RWPE1 (cell line): ENCODE results near the gene NAIF1.
"Not testable (repeated sequence)": the region's sequence is repeated elsewhere in the genome, so short reads cannot be mapped to it uniquely, and the experiment has no call there.

Experiments used
- CTCF ChIA-PET: fragments of 350-600 bp; sonication (Branson Sonifier 250); formaldehyde crosslinking; extraction: SDS; loops from one replicate; lab custom pipeline; 2021; lab: Yijun Ruan, JAX
- POLR2A ChIA-PET: fragments of 400-600 bp; formaldehyde crosslinking; extraction: SDS; loops from one replicate; lab custom pipeline; 2020; ENCODE audit warnings: antibody characterized with exemption; ENCODE audit not compliant: low non-redundant PET; lab: Yijun Ruan, JAX
- DNase-seq: peaks from one replicate; pipeline ENCODE4 v3.0.0; 2012; ENCODE audit warnings: low spot score
- H3K27ac ChIP-seq: fragments of 450-650 bp; 2 replicates; pipeline ENCODE4 v1.5.1; 2017
- TF ChIP-seq, protein P1 (sequence below): fragments of 450-650 bp; conservative IDR thresholded peaks from 2 replicates; pipeline ENCODE4 v1.5.1; 2017; ENCODE audit warnings: low read depth, mild to moderate bottlenecking

The NAIF1 gene

DNA sequence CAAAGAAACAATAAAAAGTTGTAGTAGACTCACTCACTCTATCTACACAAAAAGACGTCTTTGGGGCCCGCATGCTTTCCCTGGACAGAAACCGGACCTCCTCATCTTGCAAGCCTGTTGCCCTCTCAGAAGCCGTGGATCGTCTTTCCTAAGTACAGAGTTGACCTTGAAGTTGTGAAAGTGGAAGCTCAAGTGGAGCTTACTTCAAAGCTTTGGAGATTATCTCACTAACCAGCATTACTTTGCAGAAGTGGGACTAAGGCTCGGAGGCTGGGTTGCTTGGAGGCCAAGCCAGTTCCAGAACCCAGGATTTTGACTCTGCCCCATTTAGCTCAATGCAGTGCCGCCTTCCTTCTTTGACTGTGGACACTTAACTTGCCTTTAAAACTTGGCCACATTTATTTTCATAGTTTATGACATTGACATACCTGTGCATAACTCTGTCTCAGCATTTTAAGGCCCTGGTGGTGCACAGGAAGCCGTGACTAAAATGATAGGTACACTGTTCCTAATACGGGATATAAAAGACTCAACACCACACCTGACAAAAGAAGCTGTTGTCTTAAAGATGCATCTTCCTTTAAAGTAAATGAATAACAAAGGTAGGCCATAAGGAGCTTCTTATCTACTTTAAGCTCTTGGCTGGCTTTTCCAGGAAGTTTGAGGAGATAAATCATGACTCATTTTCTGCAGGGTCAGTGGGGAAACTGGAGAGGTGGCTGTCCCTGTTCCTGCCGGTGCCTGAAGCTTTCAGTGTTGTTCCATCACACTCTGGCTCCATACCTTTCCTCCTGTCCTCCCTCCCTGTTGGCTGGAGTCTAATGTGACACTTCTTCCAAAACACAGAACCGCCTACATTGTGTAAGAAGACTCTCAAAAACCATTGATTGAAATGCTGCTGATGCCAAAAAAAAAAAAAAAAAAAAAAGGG is 11.6 kb upstream of the NAIF1 start:
- CTCF ChIA-PET = interaction anchor here (0.7 kb wide), 1 partner anchor 36 kb away, joined by 3 read pairs; no protein-coding TSS in a partner anchor
- POLR2A ChIA-PET = no interaction called here
- DNase-seq = peak; percentile 62
- TF ChIP-seq, protein P1, sequence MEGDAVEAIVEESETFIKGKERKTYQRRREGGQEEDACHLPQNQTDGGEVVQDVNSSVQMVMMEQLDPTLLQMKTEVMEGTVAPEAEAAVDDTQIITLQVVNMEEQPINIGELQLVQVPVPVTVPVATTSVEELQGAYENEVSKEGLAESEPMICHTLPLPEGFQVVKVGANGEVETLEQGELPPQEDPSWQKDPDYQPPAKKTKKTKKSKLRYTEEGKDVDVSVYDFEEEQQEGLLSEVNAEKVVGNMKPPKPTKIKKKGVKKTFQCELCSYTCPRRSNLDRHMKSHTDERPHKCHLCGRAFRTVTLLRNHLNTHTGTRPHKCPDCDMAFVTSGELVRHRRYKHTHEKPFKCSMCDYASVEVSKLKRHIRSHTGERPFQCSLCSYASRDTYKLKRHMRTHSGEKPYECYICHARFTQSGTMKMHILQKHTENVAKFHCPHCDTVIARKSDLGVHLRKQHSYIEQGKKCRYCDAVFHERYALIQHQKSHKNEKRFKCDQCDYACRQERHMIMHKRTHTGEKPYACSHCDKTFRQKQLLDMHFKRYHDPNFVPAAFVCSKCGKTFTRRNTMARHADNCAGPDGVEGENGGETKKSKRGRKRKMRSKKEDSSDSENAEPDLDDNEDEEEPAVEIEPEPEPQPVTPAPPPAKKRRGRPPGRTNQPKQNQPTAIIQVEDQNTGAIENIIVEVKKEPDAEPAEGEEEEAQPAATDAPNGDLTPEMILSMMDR = no peak
- H3K27ac ChIP-seq = peak overlapping the region; percentile 57

DNA sequence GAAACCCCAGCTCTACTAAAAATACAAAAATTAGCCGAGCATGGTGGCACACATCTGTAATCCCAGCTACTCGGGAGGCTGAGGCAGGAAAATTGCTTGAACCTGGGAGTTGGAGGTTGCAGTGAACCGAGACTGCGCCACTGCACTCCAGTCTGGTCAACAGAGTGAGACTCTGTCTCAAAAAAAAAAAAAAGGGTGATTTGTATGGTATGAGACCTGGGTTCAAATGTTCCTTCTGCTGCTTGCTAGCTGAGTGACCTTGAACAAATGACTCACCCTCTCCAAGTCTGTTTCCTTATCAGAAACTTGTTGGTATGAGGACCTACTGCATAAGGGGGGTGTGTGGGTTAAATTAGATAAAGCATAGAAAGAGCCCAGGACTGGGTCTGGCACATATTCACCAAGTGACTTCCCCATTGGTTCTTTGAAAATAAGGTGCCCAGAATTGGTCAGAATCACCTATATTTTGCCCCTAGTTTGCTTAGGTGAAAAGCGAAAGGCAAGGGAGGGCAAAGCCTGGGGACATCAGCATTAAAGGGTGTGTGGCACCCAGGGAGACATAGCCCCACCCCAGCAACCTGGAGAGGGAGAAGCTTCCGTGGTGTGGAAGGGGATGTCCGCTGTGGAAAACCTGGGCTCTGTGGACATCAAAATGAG is 10.9 kb upstream of the NAIF1 start:
- POLR2A ChIA-PET = no interaction called here

DNA sequence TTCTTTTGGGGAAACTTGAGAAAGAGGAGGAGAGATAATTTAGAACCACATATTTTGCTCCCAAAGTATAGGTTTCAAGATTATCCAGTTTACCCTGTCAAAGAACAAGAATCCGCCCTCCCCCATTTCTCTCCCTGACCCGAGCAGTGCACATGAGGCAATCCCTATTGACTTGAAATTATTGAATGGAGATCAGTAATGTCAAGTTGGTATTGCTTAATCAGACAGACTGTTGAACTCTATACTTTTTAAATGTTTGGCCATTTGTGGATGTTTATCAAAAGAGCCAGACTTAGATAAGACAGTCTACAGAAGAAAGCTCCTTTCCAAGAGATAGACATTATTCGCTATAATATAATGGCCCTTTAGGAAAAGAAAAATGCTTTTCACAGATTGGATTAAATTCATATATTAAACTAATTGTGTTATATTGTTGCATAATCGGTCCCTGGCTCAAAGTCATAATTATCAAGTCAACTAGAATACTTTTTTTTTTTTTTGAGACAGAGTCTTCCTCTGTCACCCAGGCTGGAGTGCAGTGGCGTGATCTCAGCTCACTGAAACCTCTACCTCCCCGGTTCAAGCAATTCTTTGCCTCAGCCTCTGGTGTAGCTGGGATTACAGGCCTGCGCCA is 6.2 kb upstream of the NAIF1 start:
- TF ChIP-seq, protein P1 = no peak
- CTCF ChIA-PET = interaction anchor here (0.9 to 2.0 kb wide), 2 partner anchors 10 to 44 kb away, joined by 3 to 12 read pairs; no protein-coding TSS in a partner anchor
- no peak overlapping the region for H3K27ac ChIP-seq
- DNase-seq = no peak
- POLR2A ChIA-PET = interaction anchor here (0.6 kb wide), 1 partner anchor 53 kb away, joined by 6 read pairs; no protein-coding TSS in a partner anchor

More for the DNA sequence above, 10.9 kb upstream of the NAIF1 start:
- DNase-seq = no peak
- peak overlapping the region; percentile 57 for H3K27ac ChIP-seq
- CTCF ChIA-PET = interaction anchor here (0.7 kb wide), 1 partner anchor 37 kb away, joined by 3 read pairs; no protein-coding TSS in a partner anchor
- TF ChIP-seq, protein P1 = no peak

DNA sequence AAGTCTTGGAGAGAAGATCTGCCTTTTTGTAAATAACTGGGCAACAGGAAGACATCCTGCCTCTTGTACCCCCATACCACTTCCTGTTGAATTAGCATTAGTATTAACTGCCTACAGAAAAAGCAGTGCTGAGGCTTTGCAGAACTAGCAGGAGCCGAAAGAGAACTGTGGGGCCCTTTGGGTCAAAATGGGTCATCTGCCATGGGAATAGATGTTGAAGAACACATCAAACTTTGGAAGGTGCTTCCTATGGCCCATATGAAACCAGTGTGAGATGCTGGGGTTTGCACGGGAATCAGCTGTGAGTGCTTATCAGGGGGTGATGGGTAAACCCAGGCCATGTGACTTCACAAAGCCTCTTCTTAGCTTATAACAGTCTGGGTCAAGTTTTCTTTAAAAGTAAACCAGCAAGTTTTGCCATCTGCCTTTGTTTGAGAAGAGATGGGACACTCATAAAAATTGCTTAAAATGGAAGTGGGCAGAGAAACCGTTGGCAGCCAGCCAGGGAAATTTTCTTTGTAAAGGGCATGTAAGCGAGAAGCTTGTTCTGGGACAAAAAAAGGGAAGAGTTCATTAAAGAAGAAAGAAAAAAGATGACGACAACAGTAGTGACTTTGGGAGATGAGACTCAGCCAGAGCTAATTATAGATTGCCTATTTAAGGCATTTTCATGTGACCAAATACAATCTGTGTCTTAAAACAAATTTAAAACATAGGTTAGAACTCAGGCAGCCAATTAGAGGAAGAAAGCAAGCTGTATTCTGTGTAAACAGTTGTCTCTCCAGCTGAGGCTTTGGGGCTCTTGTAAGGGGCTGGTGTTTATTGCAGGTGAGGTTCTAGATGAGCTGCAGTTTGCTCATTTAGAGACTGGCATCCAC is 5.3 kb upstream of the NAIF1 start:
- ChIA-PET POLR2A (interaction anchor here (0.6 kb wide), 1 partner anchor 54 kb away, joined by 6 read pairs; no protein-coding TSS in a partner anchor), CTCF (interaction anchor here (0.9 to 2.0 kb wide), 2 partner anchors 11 to 45 kb away, joined by 3 to 12 read pairs; no protein-coding TSS in a partner anchor)
- no peak for DNase-seq
- H3K27ac ChIP-seq = peak overlapping the region; percentile 49; the same call in 1 of the 2 replicates
- TF ChIP-seq, protein P1 = no peak

DNA sequence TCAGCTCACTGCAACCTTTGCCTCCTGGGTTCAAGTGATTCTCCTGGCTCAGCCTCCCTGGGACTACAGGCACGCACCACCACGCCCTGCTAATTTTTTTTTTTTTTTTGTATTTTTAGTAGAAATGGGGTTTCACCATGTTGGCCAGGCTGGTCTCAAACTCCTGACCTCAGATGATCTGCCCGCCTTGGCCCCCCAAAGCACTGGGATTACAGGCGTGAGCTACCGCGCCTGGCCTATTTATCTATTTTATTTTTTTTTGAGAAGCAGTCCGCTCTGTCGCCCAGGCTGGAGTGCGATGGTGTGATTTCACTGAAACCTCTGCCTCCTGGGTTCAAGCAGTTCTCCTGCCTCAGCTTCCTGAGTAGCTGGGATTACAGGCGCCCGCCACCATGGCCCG is 4.4 kb upstream of the NAIF1 start:
- CTCF ChIA-PET, POLR2A ChIA-PET, DNase-seq: not testable (repeated sequence)
- peak overlapping the region; percentile 49 for H3K27ac ChIP-seq

DNA sequence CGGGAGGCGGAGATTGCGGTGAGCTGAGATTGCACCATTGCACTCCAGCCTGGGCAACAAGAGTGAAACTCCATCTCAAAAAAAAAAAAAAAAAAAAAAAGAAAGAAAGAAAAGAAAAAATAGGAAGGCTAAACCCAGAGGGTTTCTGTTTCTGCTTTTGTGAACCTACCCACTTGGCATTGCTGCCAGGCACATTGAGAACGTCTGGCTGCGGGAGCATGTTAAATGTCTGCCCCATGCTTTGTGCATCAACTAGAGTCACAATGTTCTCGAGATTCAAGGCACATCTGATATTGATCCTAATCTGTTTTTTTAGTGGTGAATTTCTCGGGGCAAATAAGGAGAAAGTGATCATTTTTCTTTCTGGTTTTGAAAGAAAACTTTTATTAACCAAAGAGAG is 3.8 kb upstream of the NAIF1 start:
- peak overlapping the region; percentile 2; the same call in 1 of the 2 replicates for H3K27ac ChIP-seq
- ChIA-PET CTCF (no interaction called here), POLR2A (no interaction called here)
- no peak for DNase-seq
- TF ChIP-seq, protein P1 = no peak
